Left ventricle myocardium inferior (tissue), 1 donor: ENCODE results near the gene NR3C2. TPM values are rescaled to one million over a fixed set of nuclear protein-coding genes. Genes with fewer than 3 reads are reported as not detected.
A peak's percentile ranks its signal among the peaks of the same experiment; 100 is the strongest.

Experiments
- DNase-seq: peaks from one replicate; pipeline ENCODE4 v3.0.0-alpha.2; 2020
- H3K27ac ChIP-seq: fragments of 200-600 bp; replicated peaks from 2 replicates; pipeline ENCODE4 v1.8.0; 2021
- H3K27me3 ChIP-seq: fragments of 200-600 bp; 2 replicates; pipeline ENCODE4 v1.8.0; 2021; ENCODE audit warnings: low read depth
- H3K36me3 ChIP-seq: fragments of 200-600 bp; 2 replicates; pipeline ENCODE4 v1.8.0; 2021
- H3K4me1 ChIP-seq: fragments of 200-600 bp; 2 replicates; pipeline ENCODE4 v1.8.0; 2021
- H3K4me3 ChIP-seq: fragments of 200-600 bp; 2 replicates; pipeline ENCODE4 v1.8.0; 2021; ENCODE audit warnings: mild to moderate bottlenecking, moderate library complexity
- H3K9me3 ChIP-seq: fragments of 200-600 bp; replicated peaks from 2 replicates; pipeline ENCODE4 v1.8.0; 2021
- CTCF ChIP-seq: fragments of 200-600 bp; IDR thresholded peaks from 2 replicates; pipeline ENCODE4 v1.8.0; 2021; ENCODE audit warnings: antibody characterized with exemption, mild to moderate bottlenecking, borderline replicate concordance
- intact Hi-C: fragments of 100-400 bp; cut with micrococcal nuclease; formaldehyde crosslinking; loops from one replicate; pipeline ENCODE4 v1.11.0; 2022
- total RNA-seq: library from RNA; stranded (reverse); fragmentation: NEBNext Ultra II Directional; extraction: Animal tissue kit (Norgen Biotek cat#: 25700); gene quantifications from one replicate; pipeline ENCODE4 v1.2.1, GENCODE V29; 2021
- donor health status: DM: no; HTN: yes; CAD: no; lungs with severe emphysema.

NR3C2 gene
- total RNA-seq, 1 donor from 2014 or later, result 23.9 TPM

GRCh38 chr4:148391056-148391455 is 51.2 kb downstream of the NR3C2 start:
- no peaks in the 10 kb centered on the region for H3K9me3 ChIP-seq
- H3K27ac ChIP-seq, result no peak overlapping the region
- intact Hi-C loops, result no loop called here
- no peak overlapping the region for H3K4me3 ChIP-seq
- peaks cover 18% of the 10 kb centered on the region for H3K4me1 ChIP-seq
- no peak for DNase-seq
- no peaks in the 10 kb centered on the region for H3K27me3 ChIP-seq
- no peaks in the 10 kb centered on the region for H3K36me3 ChIP-seq
- TF ChIP-seq CTCF, result no peak

- H3K4me1 ChIP-seq, result peaks cover 12% of the 10 kb centered on the region
- H3K4me3 ChIP-seq, result no peak overlapping the region
- intact Hi-C loops, result no loop called here
- no peak for DNase-seq
- no peaks in the 10 kb centered on the region for H3K27me3 ChIP-seq
- no peak for TF ChIP-seq CTCF
- no peak overlapping the region for H3K27ac ChIP-seq
- H3K36me3 ChIP-seq, result no peaks in the 10 kb centered on the region
- H3K9me3 ChIP-seq, result no peaks in the 10 kb centered on the region
Measured at GRCh38 chr4:148390311-148390710, 51.9 kb downstream of the NR3C2 start.

GRCh38 chr4:148380291-148380690 is 61.9 kb downstream of the NR3C2 start:
- no peak for DNase-seq
- Histone ChIP-seq H3K4me3 (no peak overlapping the region), H3K36me3 (no peaks in the 10 kb centered on the region), H3K27ac (no peak overlapping the region), H3K4me1 (peaks cover 33% of the 10 kb centered on the region), H3K27me3 (no peaks in the 10 kb centered on the region), H3K9me3 (no peaks in the 10 kb centered on the region)
- TF ChIP-seq CTCF, result no peak
- intact Hi-C loops, result no loop called here

- H3K27me3 ChIP-seq, result no peaks in the 10 kb centered on the region
- intact Hi-C loops, result no loop called here
- no peaks in the 10 kb centered on the region for H3K36me3 ChIP-seq
- no peak for TF ChIP-seq CTCF
- peak overlapping the region; percentile 59 for H3K27ac ChIP-seq
- no peaks in the 10 kb centered on the region for H3K9me3 ChIP-seq
- no peak for DNase-seq
- peak overlapping the region; percentile 54 for H3K4me3 ChIP-seq
- H3K4me1 ChIP-seq, result peaks cover 49% of the 10 kb centered on the region
Measured at GRCh38 chr4:148376151-148376550, 66.1 kb downstream of the NR3C2 start.

GRCh38 chr4:148375584-148375983 is 66.6 kb downstream of the NR3C2 start:
- no peaks in the 10 kb centered on the region for H3K36me3 ChIP-seq
- intact Hi-C loops, result no loop called here
- H3K27ac ChIP-seq, result peak overlapping the region; percentile 59
- peaks cover 46% of the 10 kb centered on the region for H3K4me1 ChIP-seq
- no peaks in the 10 kb centered on the region for H3K9me3 ChIP-seq
- DNase-seq, result no peak
- H3K4me3 ChIP-seq, result peak overlapping the region; percentile 54
- H3K27me3 ChIP-seq, result no peaks in the 10 kb centered on the region
- peak; percentile 10 for TF ChIP-seq CTCF

GRCh38 chr4:148373093-148373492 is 69.1 kb downstream of the NR3C2 start:
- intact Hi-C loops, result no loop called here
- DNase-seq, result no peak
- H3K9me3 ChIP-seq, result no peaks in the 10 kb centered on the region
- H3K4me3 ChIP-seq, result no peak overlapping the region
- no peak for TF ChIP-seq CTCF
- H3K27ac ChIP-seq, result no peak overlapping the region
- no peaks in the 10 kb centered on the region for H3K27me3 ChIP-seq
- H3K36me3 ChIP-seq, result no peaks in the 10 kb centered on the region
- H3K4me1 ChIP-seq, result peaks cover 38% of the 10 kb centered on the region
